GM04504 (cell line): ENCODE results near the gene ALDH3B1.

Experiments used
- DNase-seq: peaks from one replicate; pipeline ENCODE4 v3.0.0-alpha.2; 2012; ENCODE audit warnings: low read depth

ALDH3B1 gene

GRCh38 chr11:68014157-68014946, 4.2 kb downstream of the ALDH3B1 start:
- DNase-seq = no peak

- no peak for DNase-seq
These were observed 4.9 kb downstream of the ALDH3B1 start for GRCh38 chr11:68014947-68015447.

- DNase-seq = no peak
These were observed 5.3 kb downstream of the ALDH3B1 start for GRCh38 chr11:68015467-68015866.

- no peak for DNase-seq
These were observed 6.2 kb downstream of the ALDH3B1 start for GRCh38 chr11:68016161-68016903.

GRCh38 chr11:68016904-68017817, 7.0 kb downstream of the ALDH3B1 start:
- DNase-seq = no peak

GRCh38 chr11:68017980-68018729, 8.0 kb downstream of the ALDH3B1 start:
- DNase-seq = no peak

GRCh38 chr11:68018730-68019190, 8.6 kb downstream of the ALDH3B1 start:
- DNase-seq = no peak

- DNase-seq = no peak
These were observed 9.4 kb downstream of the ALDH3B1 start for GRCh38 chr11:68019486-68019885.

- no peak for DNase-seq
These were observed 10.4 kb downstream of the ALDH3B1 start for GRCh38 chr11:68020575-68020974.

GRCh38 chr11:68021167-68021787, 11.2 kb downstream of the ALDH3B1 start:
- no peak for DNase-seq

GRCh38 chr11:68022531-68022930, 12.4 kb downstream of the ALDH3B1 start:
- no peak for DNase-seq

GRCh38 chr11:68024508-68024907, 14.4 kb downstream of the ALDH3B1 start:
- no peak for DNase-seq

- no peak for DNase-seq
These were observed 14.9 kb downstream of the ALDH3B1 start for GRCh38 chr11:68025047-68025446.

GRCh38 chr11:68026391-68027105, 16.4 kb downstream of the ALDH3B1 start:
- no peak for DNase-seq

- DNase-seq = no peak
These were observed 17.5 kb downstream of the ALDH3B1 start for GRCh38 chr11:68027667-68028066.

- no peak for DNase-seq
These were observed 18.8 kb downstream of the ALDH3B1 start for GRCh38 chr11:68028802-68029545.

GRCh38 chr11:68030318-68031143, 20.4 kb downstream of the ALDH3B1 start, which contains the start of gene NDUFS8:
Gene NDUFS8 (plus strand): TSS chr11:68030681. CDS start chr11:68032152, 1,471 bp downstream.
- DNase-seq = peak; percentile 98

GRCh38 chr11:68031144-68031464, 21.0 kb downstream of the ALDH3B1 start:
- DNase-seq = no peak

GRCh38 chr11:68032003-68032402, 21.9 kb downstream of the ALDH3B1 start:
- DNase-seq = no peak
